Keratinocyte (primary cell): ENCODE results near the gene MEGF11.

ENCODE experiments used
- CTCF ChIP-seq, 3 experiments: IDR thresholded peaks in 1 of 3; conservative IDR thresholded peaks in 1 of 3; optimal IDR thresholded peaks in 1 of 3; 2 replicates in 2 of 3; 3 replicates in 1 of 3; pipeline versions ENCODE3 to v1.5.1; 2011; ENCODE audit warnings: low read length in 3 of 3, mild to moderate bottlenecking in 3 of 3, moderate library complexity in 2 of 3, control low read depth in 1 of 3, inconsistent platforms in 1 of 3; ENCODE audit not compliant: insufficient read depth in 2 of 3; ENCODE audit errors: extremely low read depth in 1 of 3
- EZH2 ChIP-seq: IDR thresholded peaks from one replicate; pipeline ENCODE4 v1.6.1; 2012; ENCODE audit warnings: inconsistent platforms, mild to moderate bottlenecking, low read length, moderate library complexity

- no peak for TF ChIP-seq CTCF (optimal IDR thresholded peaks at IDR 0.05 in 1 of 3, IDR thresholded peaks at IDR 0.05 in 1 of 3, conservative IDR thresholded peaks at IDR 0.05 in 1 of 3; ENCODE audit: extremely low read depth in 1 of 3, insufficient read depth in 2 of 3, low read length in 3 of 3)
- TF ChIP-seq EZH2 = no peak
Measured at GRCh38 chr15:66071160-66071920, 182.2 kb downstream of the MEGF11 start.
